ENCODE data around the gene NAGPA.

Gene NAGPA

GRCh38 chr16:5066511-5066910 is 32.8 kb upstream of the NAGPA start:
- DNase-seq (ENCODE audit: low read depth): no peak
- TF ChIP-seq CTCF (IDR thresholded peaks at IDR 0.05; ENCODE audit: control insufficient read depth, insufficient read depth, low read depth, low read length, missing control alignments): no peak
- no peak overlapping the region for H3K4me3 ChIP-seq (ENCODE audit: control insufficient read depth, low read depth, low read length)

GRCh38 chr16:5065813-5066212 is 32.1 kb upstream of the NAGPA start, which contains the start of gene C16orf89:
TSS of gene C16orf89 (minus strand) at chr16:5065956. CDS start at chr16:5065908, 48 bp downstream.
- H3K4me3 ChIP-seq (ENCODE audit: control insufficient read depth, low read depth, low read length): no peak within 1 kb of the TSS
- DNase-seq (ENCODE audit: low read depth): no peak
- TF ChIP-seq CTCF (IDR thresholded peaks at IDR 0.05; ENCODE audit: control insufficient read depth, insufficient read depth, low read depth, low read length, missing control alignments): no peak

GRCh38 chr16:5065326-5065725 is 31.6 kb upstream of the NAGPA start:
- TF ChIP-seq CTCF (IDR thresholded peaks at IDR 0.05; ENCODE audit: control insufficient read depth, insufficient read depth, low read depth, low read length, missing control alignments): no peak
- no peak overlapping the region for H3K4me3 ChIP-seq (ENCODE audit: control insufficient read depth, low read depth, low read length)
- DNase-seq (ENCODE audit: low read depth): no peak

GRCh38 chr16:5064915-5065314 is 31.2 kb upstream of the NAGPA start:
- no peak for TF ChIP-seq CTCF (IDR thresholded peaks at IDR 0.05; ENCODE audit: control insufficient read depth, insufficient read depth, low read depth, low read length, missing control alignments)
- H3K4me3 ChIP-seq (ENCODE audit: control insufficient read depth, low read depth, low read length): no peak overlapping the region
- DNase-seq (ENCODE audit: low read depth): no peak

GRCh38 chr16:5062790-5063765 is 29.3 kb upstream of the NAGPA start:
- DNase-seq (ENCODE audit: low read depth): no peak
- H3K4me3 ChIP-seq (ENCODE audit: control insufficient read depth, low read depth, low read length): no peak overlapping the region
- TF ChIP-seq CTCF (IDR thresholded peaks at IDR 0.05; ENCODE audit: control insufficient read depth, insufficient read depth, low read depth, low read length, missing control alignments): peak; percentile 4

- no peak overlapping the region for H3K4me3 ChIP-seq (ENCODE audit: control insufficient read depth, low read depth, low read length)
- DNase-seq (ENCODE audit: low read depth): no peak
- no peak for TF ChIP-seq CTCF (IDR thresholded peaks at IDR 0.05; ENCODE audit: control insufficient read depth, insufficient read depth, low read depth, low read length, missing control alignments)
Observed at GRCh38 chr16:5062051-5062450, 28.3 kb upstream of the NAGPA start.
